GM19035 (cell line): ENCODE measurements around the gene RPS6KB1.
A peak's percentile ranks its signal among the peaks of the same experiment; 100 is the strongest.
"Not testable (repeated sequence)": the region's sequence is repeated elsewhere in the genome, so short reads cannot be mapped to it uniquely, and the experiment has no call there.

Experiments
- ATAC-seq: cut with Tn5 transposase; IDR thresholded peaks from one replicate; pipeline ENCODE4 v1.9.1; 2021; ENCODE audit not compliant: unreplicated experiment

The RPS6KB1 gene

DNA sequence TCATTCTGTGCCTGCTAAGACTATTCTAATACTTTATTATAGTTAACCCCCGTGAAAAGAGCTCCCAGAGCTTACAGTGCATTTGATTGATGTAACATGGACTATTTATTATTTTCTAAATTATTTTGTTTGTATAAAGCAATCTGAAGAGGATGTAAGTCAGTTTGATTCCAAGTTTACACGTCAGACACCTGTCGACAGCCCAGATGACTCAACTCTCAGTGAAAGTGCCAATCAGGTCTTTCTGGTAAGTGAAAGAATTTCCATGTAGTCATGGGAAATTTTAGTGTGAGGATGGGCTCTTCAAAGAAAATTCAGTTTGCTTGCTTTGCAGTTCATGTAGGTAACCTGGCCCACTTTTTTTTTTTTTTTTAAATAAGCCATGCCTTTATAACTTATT is 47.8 kb downstream of the RPS6KB1 start:
- ATAC-seq: not testable (repeated sequence)

- no peak for ATAC-seq
These were observed 48.2 kb downstream of the RPS6KB1 start for GRCh38 chr17:59941131-59941530.

DNA sequence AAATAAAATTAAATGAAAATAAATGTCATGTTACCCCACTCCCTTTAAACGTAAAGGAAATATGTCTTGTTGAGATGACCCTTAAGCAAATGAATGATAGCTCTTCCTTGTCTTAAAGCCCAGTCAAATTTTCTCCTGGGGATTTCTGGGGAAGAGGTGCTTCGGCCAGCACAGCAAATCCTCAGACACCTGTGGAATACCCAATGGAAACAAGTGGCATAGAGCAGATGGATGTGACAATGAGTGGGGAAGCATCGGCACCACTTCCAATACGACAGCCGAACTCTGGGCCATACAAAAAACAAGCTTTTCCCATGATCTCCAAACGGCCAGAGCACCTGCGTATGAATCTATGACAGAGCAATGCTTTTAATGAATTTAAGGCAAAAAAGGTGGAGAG is 53.5 kb downstream of the RPS6KB1 start:
- not testable (repeated sequence) for ATAC-seq

DNA sequence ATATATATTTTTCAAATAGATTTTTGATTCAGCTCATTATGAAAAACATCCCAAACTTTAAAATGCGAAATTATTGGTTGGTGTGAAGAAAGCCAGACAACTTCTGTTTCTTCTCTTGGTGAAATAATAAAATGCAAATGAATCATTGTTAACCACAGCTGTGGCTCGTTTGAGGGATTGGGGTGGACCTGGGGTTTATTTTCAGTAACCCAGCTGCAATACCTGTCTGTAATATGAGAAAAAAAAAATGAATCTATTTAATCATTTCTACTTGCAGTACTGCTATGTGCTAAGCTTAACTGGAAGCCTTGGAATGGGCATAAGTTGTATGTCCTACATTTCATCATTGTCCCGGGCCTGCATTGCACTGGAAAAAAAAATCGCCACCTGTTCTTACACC is 54.4 kb downstream of the RPS6KB1 start:
- ATAC-seq: not testable (repeated sequence)

DNA sequence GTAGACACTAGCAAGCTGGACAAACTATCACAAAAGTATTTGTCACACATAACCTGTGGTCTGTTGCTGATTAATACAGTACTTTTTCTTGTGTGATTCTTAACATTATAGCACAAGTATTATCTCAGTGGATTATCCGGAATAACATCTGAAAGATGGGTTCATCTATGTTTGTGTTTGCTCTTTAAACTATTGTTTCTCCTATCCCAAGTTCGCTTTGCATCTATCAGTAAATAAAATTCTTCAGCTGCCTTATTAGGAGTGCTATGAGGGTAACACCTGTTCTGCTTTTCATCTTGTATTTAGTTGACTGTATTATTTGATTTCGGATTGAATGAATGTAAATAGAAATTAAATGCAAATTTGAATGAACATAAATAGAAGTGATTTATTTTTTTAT is 57.1 kb downstream of the RPS6KB1 start:
- no peak for ATAC-seq

GRCh38 chr17:59954856-59955255 is 61.9 kb downstream of the RPS6KB1 start:
- no peak for ATAC-seq

DNA sequence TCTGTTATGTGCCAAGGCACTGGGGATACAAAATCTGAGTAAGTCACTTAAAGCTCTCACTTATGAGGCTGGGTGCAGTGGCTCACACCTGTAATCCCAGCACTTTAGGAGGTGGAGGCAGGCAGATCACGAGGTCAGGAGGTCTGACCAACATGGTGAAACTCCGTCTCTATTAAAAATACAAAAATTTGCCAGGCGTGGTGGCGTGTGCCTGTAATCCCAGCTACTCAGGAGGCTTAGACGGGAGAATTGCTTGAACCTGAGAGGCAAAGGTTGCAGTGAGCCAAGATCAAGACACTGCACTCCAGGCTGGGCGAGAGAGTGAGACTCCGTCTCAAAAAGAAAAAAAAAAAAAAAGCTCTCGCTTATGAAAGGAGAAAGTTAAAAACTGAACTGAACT is 66.7 kb downstream of the RPS6KB1 start:
- not testable (repeated sequence) for ATAC-seq

DNA sequence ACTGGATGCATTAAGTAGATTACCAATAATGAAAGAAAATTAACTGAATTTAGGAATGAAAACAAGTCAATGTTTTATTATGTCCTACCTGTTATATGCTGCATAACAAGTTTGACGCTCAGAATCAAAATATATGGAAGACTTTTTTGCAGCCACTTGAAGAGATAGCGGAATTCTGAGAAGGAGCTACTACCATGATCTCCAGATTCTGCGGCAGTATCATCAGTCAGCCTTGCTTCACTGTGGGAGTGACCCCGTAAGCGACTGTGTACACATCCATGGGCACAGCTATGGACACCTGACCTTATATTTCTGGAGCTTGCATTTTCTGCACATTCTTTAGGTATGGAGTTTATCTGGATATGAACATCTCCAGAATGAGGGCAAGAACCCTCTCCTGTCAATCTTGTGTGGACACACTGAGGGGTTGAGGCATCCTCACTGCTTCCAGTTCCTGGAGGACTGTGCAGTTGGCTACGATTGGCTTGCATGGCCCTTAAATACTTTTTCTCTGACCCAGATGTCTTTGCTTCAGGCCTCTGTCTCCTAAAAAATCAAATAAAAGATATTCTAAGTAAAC is 69.9 kb downstream of the RPS6KB1 start:
- ATAC-seq: no peak

GRCh38 chr17:59963738-59964481 is 71.0 kb downstream of the RPS6KB1 start:
- ATAC-seq: peak; percentile 50

DNA sequence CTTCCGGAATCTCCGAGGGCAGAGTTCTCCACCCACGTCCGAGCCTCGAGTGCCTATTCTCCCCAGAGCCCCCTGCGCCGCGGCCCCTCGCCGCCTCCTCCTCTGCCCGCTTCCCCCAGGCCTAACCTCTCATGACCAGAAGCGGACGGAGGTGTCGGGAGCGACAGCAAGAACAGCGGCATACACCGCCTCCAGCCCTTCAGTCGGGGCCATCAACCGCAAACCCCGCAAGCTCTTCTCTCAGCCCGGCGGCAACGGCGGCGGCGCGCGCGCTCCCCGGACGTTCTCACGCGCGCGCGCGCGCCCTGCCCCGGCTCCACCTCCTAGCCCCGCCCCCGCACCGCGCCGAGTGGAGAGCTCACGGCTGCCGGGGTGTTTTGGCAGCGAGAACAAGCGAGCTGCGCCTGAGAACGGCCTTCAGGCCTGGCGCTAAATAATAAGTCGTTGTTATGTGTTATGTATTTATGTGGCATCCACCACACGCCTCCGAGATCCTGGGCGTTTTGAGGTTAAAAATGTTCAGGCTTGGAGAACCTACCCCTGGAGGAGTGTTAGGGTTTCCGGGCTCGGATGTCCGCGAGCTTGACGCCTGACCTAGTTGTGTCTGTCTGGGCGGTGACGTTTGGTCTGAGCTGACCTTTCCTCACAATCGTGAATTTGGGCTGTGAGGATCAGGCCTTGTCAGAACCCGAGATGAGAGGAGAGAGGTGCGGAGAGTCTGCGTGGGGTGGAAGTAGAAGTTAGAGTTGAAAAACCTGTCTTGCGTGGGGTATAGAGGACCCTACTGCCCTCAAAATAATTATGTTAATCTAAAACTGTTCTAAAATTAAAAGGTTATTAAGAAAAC is 71.8 kb downstream of the RPS6KB1 start, which contains the start of gene RNFT1:
Gene RNFT1 (minus strand): TSS at position 259 of the 847 bp plus-strand sequence. CDS start 77 bp downstream, at position 182.
- ATAC-seq: peak; percentile 88

- not testable (repeated sequence) for ATAC-seq
These were observed 78.8 kb downstream of the RPS6KB1 start for GRCh38 chr17:59971771-59972170.

- no peak for ATAC-seq
These were observed 79.9 kb downstream of the RPS6KB1 start for GRCh38 chr17:59972778-59973177.

DNA sequence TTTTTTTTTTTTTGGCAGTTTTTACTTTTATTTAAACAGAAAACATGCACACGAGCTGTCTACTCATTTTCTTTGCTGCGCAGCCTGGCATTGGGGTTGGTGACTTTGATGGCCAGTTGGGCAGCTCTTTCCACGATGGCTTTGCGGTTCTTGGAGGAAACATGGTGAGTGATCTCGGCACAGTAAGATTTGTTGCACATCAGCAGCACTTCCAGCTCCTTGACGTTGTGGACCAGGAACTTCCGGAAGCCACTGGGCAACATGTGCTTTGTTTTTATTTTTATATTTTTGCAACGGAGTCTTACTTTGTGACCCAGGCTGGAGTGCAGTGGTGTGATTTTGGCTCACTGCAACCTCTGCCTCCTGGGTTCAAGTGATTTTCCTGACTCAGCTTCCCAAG is 80.6 kb downstream of the RPS6KB1 start:
- ATAC-seq: not testable (repeated sequence)

GRCh38 chr17:59975166-59975565 is 82.2 kb downstream of the RPS6KB1 start:
- ATAC-seq: not testable (repeated sequence)

- not testable (repeated sequence) for ATAC-seq
These were observed 103.7 kb downstream of the RPS6KB1 start for GRCh38 chr17:59996608-59997007.
